GM19438 (cell line): ENCODE data around the gene BCL2L11.
"Not testable (repeated sequence)": the region's sequence is repeated elsewhere in the genome, so short reads cannot be mapped to it uniquely, and the experiment has no call there.

Source experiments
- ATAC-seq: cut with Tn5 transposase; IDR thresholded peaks from one replicate; pipeline ENCODE4 v1.9.1; 2021; ENCODE audit warnings: low read depth; ENCODE audit not compliant: unreplicated experiment

BCL2L11 gene

DNA sequence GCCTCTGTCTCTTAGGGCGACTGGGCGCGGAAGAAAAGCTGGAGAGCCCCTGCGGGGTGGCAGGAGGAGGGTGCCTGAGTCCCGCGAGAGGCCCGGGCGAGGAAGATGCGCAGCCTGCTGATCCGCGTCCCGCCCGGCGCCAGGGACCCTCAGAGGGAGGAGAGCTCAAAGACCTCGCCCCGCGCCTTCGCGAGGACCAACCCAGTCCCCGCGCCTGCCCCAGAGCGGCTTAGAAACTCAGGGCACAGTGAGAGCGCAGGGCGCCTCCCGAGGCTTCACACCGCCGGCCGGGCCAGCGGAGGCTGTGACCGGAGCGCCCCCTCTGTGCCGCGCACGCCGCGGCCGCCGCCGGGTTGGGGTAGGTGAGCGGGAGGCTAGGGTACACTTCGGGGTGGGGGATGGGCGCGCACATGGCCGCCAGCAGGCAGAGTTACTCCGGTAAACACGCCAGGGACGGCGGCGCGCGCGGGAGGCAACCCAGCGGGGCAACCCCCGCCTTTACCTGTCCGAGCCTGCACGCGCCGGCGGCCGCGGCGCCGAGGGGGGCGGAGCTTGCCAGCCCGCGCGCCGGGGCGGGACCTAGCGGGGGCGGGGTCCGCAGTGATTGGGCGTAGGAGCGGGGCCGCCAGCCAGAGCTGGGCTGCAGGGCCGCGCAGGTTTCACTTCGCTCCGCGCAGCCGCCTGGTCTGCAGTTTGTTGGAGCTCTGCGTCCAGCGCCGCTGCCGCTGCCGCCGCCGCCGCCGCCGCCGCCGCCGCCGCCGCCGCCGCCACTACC, at the start of gene BCL2L11:
Gene BCL2L11, plus strand, starts transcription at position 662 of the 775 bp plus-strand sequence. CDS start 2,832 bp downstream, outside the sequence.
- peak; percentile 44 for ATAC-seq

- no peak for ATAC-seq
These were observed 49.0 kb upstream of the BCL2L11 start for GRCh38 chr2:111071600-111072171.

DNA sequence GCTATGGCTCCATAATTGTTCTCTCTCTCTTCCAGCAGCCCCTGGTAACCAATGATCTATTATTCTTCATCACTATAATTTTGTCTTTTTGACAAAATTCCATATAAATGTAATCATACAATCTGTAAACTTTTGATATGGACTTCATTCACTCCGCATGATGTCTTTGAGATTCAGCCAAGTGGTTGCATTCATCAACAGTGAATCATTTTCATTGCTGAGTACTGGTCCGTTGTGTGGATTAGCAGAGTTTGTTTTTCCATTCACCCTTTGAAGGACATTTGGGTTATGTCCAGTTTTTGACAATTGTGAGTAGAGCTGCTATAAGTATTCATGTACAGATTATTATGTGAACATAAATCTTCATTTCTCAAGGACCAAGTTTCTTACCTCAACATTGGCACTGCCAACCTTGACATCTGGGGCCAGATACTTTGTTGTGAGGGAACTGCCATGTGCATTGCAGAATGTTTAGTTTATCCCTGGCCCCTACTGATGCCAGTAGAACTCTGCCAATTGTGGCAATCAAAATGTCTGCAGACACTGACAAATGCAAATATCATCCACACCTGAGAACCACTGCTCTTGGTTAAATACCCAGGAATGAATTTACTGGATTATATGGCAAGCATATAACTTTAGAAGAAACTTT, 48.4 kb upstream of the BCL2L11 start:
- ATAC-seq = no peak

DNA sequence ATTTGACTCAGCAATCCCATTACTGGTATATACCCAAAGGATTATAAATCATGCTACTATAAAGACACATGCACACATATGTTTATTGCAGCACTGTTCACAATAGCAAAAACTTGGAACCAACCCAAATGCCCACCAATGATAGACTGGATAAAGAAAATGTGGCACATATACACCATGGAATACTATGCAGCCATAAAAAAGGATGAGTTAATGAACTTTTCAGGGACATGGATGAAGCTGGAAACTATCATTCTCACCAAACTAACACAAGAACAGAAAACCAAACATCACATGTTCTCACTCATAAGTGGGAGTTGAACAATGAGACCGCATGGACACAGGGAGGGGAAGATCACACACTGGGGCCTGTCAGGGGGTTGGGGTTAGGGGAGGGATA, 38.1 kb upstream of the BCL2L11 start:
- ATAC-seq = not testable (repeated sequence)

- no peak for ATAC-seq
These were observed 28.9 kb upstream of the BCL2L11 start for GRCh38 chr2:111091811-111092211.

GRCh38 chr2:111094691-111095090, 26.0 kb upstream of the BCL2L11 start:
- no peak for ATAC-seq

DNA sequence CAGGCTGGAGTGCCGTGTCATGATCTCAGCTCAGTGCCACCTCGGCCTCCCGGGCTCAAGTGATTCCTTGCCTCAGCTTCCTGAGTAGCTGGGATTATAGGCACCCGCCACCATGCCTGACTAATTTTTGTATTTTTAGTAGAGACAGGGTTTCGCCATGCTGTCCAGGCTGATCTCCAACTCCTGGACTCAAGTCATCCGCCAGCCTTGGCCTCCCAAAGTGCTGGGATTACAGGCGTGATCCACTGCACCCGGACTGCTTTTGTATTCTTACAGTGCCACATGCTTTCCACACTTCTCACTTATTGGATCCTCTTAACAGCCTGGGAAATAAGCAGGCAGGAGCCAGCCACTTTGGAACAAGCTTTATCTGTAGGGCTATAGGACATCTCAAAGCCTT, 25.3 kb upstream of the BCL2L11 start:
- no peak for ATAC-seq

DNA sequence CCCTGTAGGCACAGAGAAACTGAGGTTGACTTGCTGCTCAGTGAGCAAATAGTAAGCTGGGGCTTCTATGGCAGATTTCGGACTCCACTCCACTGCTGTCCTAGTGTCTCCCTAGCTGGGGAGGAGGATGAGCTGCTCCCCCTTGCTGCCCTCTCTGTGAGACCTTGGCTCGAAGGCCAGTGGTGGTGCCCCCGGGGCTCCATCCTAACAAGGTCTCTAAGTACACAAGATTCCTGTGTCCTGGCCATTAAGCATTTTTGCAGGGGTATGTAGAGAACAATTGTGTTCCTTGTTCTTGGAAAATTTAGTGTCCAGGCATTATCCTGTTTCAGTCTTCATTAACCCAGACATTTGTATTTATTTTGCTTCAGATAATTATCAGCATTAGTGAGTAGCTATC, 21.3 kb upstream of the BCL2L11 start:
- no peak for ATAC-seq

GRCh38 chr2:111100087-111100764, 20.5 kb upstream of the BCL2L11 start:
- peak; percentile 28 for ATAC-seq

DNA sequence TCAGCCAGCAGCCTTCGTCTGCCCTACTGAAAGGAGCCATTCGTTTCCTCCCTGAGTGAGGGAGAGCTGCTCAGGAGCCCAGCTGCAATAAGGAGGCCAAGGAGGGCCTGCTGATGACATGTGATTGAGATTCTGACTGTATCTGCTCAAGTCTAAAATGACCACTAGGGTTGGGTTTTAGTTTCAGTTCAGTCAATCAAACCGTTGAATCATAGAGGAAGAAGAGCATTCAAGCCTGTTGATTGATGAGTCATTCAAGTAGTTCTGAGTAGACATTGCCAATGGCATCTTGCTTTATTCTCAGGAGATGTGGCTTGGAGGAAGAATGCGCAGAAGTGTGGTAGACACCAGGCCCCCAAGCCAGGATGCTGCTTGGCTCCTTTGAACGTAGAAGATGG, 19.9 kb upstream of the BCL2L11 start:
- peak; percentile 93 for ATAC-seq

DNA sequence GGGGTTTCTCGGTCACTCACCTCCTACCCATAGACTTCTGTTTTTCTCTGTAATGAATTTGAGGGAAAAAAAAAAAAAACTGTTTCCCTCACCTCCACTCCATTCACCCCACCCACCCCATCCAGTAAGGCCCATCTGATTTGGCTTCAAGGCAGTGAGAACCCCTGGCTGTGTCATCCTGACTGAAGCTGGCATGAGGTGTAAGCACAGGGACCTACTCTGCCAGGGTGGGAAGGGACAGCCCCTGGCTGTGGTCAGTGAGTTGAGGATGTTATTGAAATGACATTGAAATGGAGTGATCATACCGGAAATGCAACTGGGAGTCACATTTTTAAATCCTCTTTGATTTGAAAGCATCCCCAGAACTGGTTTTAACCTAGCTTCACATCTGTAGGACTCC, 19.1 kb upstream of the BCL2L11 start:
- ATAC-seq = no peak

- no peak for ATAC-seq
These were observed 18.5 kb upstream of the BCL2L11 start for GRCh38 chr2:111102216-111102615.

DNA sequence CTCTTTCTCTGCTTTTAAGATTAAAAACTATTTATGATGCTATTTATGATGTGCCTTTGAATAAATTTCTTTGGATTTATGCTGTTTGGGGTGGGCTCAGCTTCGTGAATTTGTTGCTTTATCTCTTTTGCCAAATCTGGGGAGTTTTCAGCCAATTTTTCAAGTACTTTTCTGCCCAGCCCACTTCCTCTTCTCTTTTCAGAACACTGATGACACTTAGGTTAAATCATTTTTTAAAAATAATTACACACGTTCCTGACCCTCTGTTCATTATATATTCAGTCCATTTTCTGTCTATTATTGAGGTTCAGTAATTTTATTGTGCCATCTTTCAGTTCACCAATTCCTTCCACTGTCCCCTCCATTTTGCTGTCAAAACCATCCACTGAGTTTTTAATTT, 14.8 kb upstream of the BCL2L11 start:
- no peak for ATAC-seq

GRCh38 chr2:111106706-111107105, 14.0 kb upstream of the BCL2L11 start:
- ATAC-seq = no peak

DNA sequence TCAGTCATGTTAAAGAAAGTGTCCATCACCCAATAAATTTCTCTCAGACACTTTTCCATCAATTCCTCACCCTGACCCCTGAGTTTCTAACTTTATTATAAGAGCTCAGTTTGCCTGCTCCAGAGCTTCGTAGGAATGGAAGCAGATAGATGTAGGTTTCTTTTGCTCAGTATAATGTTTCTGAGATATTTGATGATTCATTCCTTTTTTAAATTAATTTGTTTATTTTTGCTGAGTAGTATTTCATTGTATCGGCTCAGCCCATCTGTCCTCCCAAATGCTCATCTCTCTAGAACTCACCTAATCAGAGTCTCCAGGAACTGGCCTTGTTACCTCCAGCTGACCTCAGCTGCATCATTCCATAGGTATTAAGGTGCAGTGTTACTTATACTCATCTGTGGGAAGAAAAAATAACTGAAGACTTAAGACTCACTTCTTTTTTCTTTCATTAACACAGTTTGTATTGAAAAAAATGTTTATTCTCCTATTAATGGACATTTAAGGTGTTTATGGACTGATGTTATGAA, 11.9 kb upstream of the BCL2L11 start:
- ATAC-seq = no peak

GRCh38 chr2:111111101-111111755, 9.5 kb upstream of the BCL2L11 start:
- no peak for ATAC-seq

GRCh38 chr2:111113838-111114237, 6.9 kb upstream of the BCL2L11 start:
- ATAC-seq = no peak

DNA sequence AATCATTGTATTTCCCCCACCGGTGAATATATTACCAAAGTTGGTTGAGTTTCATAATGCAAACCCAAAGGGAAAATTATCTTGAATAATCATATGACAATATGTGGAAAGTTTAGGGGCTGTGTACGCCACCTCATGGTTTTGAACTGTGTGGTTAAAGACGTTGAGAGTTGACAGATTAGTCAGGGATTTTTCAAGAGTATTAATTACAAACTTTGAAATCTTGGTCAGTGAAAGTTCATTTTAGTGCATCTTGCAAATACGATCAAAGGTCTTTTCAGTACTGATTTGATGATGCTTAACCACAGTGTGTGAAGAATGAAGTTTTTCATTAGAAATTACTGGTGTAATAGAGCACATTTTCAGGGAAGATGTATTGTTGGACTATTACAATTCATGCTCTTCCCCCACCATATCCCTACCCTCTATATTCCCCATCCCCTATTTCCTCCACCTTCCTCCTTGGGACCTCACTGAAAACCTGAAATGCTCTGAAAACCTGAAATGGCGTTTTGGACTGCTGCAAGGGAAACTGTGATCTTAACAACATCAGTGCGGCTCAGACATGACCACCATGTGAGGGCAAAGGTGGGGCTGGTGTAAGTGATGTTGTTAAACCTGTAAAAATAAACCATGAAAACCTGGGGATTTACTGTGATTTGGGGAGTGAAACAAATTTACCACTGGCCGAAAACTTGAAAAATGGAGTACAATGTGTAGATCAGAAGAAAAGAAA, 4.5 kb upstream of the BCL2L11 start:
- no peak for ATAC-seq

DNA sequence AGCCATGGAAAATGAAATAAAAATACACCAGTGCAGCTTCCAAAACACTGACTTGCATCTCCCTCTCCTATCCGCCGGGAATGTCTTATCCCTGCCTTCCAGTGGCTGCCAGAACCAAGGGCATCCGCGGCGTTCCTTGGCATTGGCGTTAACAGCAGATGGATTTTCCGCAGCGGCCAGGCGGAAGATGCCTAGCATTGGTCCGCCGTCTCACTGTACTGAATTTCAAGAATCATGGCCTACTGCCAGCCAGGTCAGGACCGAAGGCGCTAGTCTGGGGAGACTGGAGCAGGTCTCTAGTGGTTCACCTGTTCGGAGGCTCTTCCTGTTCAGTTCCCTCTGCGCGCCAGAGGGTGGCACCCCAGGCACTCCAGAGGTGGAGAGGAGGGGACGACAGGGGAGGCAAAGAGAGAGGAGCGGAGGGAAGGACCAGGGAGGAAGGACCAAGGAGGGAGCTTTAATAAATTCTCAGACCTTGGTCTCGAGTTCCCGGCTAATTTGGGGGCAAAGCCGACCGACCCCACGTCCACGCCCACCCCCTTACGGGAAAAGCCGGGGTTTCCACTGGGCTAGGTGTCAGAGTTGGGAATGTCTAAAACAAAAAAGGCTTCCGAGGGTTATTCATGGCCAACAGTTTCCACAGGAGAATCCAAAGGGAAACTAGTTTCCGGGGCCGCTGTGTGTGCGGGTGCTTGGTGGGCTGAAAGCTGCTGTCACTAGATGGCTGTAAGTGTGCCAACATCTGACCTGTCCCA, 3.7 kb upstream of the BCL2L11 start:
- ATAC-seq = no peak
